ENCODE data around the gene SORBS1.
"Not testable (repeated sequence)": the region's sequence is repeated elsewhere in the genome, so short reads cannot be mapped to it uniquely, and the experiment has no call there.

The SORBS1 gene

GRCh38 chr10:95482501-95483233 lies 78.5 kb downstream of the SORBS1 start:
- no peak for DNase-seq (ENCODE audit: low spot score)

GRCh38 chr10:95480901-95481491 lies 80.2 kb downstream of the SORBS1 start:
- DNase-seq (ENCODE audit: low spot score): no peak

- peak; percentile 71 for DNase-seq (ENCODE audit: low spot score)
Measured at GRCh38 chr10:95480102-95480900, 80.9 kb downstream of the SORBS1 start.

- peak; percentile 78 for DNase-seq (ENCODE audit: low spot score)
Measured at GRCh38 chr10:95478935-95479334, 82.2 kb downstream of the SORBS1 start.

GRCh38 chr10:95478185-95478584 lies 83.0 kb downstream of the SORBS1 start:
- DNase-seq (ENCODE audit: low spot score): no peak

GRCh38 chr10:95477175-95477520 lies 84.0 kb downstream of the SORBS1 start:
- DNase-seq (ENCODE audit: low spot score): no peak

GRCh38 chr10:95476469-95477174 lies 84.5 kb downstream of the SORBS1 start:
- no peak for DNase-seq (ENCODE audit: low spot score)

- DNase-seq (ENCODE audit: low spot score): no peak
Measured at GRCh38 chr10:95475827-95476468, 85.2 kb downstream of the SORBS1 start.

- no peak for DNase-seq (ENCODE audit: low spot score)
Measured at GRCh38 chr10:95475003-95475383, 86.2 kb downstream of the SORBS1 start.

GRCh38 chr10:95474228-95475002 lies 86.8 kb downstream of the SORBS1 start:
- DNase-seq (ENCODE audit: low spot score): no peak

- no peak for DNase-seq (ENCODE audit: low spot score)
Measured at GRCh38 chr10:95472304-95473088, 88.7 kb downstream of the SORBS1 start.

GRCh38 chr10:95469676-95470075 lies 91.5 kb downstream of the SORBS1 start:
- no peak for DNase-seq (ENCODE audit: low spot score)

GRCh38 chr10:95469251-95469650 lies 91.9 kb downstream of the SORBS1 start:
- no peak for DNase-seq (ENCODE audit: low spot score)

- DNase-seq (ENCODE audit: low spot score): not testable (repeated sequence)
Measured at GRCh38 chr10:95467642-95468041, 93.5 kb downstream of the SORBS1 start.

GRCh38 chr10:95467162-95467599 lies 94.0 kb downstream of the SORBS1 start:
- DNase-seq (ENCODE audit: low spot score): no peak

- no peak for DNase-seq (ENCODE audit: low spot score)
Measured at GRCh38 chr10:95466436-95466835, 94.7 kb downstream of the SORBS1 start.

- DNase-seq (ENCODE audit: low spot score): no peak
Measured at GRCh38 chr10:95464280-95464679, 96.9 kb downstream of the SORBS1 start.

- DNase-seq (ENCODE audit: low spot score): no peak
Measured at GRCh38 chr10:95462740-95463667, 98.2 kb downstream of the SORBS1 start.

GRCh38 chr10:95461611-95462010 lies 99.6 kb downstream of the SORBS1 start:
- DNase-seq (ENCODE audit: low spot score): no peak
